NCI-H345 (cell line): ENCODE data around the gene NELL1.
A peak's percentile ranks its signal among the peaks of the same experiment; 100 is the strongest.

ENCODE experiments used
- DNase-seq: peaks from one replicate; lab custom pipeline; 2025; lab: John Stamatoyannopoulos, UW

The NELL1 gene

DNA sequence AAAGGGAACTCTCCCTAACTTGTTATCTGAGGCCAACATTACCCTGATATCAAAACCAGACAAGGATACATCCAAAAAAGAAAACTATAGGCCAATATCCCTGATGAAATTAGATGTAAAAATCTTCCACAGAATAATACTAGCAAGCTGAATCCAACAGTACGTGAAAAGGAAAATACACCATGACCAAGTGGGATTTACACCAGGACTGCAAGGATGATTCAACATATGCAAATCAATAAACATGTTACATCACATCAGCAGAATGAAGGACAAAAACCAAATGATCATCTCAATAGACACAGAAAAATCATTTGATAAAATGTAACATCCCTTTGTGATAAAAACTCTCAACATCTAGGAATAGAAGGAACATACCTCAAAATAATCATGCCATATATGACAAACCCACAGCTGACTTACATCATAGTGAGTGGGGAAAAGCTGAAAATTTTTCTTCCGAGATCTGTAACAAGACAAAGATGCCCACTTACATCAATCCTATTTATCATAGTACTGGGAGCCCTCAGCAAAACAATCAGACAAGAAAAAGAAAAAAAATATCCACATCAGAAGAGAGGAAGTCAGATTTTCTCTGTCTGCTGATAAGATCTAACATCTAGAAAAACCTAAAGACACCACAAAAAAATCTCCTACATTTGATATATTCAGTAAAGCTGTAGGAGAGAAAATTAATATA, 820.2 kb downstream of the NELL1 start:
- no peak for DNase-seq

DNA sequence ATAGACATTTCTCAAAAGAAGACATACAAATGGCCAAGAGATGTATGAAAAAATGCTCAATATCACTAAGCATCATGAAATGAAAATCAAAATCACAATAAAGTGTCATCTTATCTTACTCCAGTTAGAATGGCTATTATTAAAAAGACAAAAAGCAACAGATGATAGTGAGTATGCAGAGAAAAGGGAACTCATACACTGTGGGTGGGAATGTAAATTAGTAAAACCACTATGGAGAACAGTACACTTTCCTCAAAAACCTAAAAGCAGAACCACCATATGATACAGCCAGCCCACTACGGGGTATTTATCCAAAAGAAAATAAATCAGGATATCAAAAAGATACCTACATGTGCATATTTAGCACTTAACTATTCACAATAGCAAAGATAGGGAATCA, 823.5 kb downstream of the NELL1 start:
- no peak for DNase-seq

GRCh38 chr11:21494946-21495345, 825.6 kb downstream of the NELL1 start:
- no peak for DNase-seq

GRCh38 chr11:21495879-21496278, 826.5 kb downstream of the NELL1 start:
- no peak for DNase-seq

- DNase-seq: no peak
These were observed 831.9 kb downstream of the NELL1 start for GRCh38 chr11:21501245-21501644.

DNA sequence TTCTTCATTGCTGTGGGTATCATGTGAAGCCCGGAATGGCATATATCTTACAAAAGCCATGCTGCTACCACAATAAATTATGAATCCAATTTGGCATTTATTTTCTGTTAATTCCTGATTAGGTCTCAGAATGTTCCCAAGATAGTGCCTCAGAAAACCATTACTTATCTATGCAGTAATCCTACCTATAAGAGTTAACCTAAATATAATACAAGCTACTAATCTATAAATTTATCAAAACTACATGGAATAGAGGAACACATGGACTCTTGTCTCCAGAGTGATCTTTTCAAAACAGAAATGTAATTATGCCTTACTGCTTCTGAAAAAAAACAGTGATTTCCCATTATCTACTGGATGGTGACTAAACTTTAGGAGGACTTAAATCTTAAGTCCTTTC, 835.7 kb downstream of the NELL1 start:
- DNase-seq: no peak

DNA sequence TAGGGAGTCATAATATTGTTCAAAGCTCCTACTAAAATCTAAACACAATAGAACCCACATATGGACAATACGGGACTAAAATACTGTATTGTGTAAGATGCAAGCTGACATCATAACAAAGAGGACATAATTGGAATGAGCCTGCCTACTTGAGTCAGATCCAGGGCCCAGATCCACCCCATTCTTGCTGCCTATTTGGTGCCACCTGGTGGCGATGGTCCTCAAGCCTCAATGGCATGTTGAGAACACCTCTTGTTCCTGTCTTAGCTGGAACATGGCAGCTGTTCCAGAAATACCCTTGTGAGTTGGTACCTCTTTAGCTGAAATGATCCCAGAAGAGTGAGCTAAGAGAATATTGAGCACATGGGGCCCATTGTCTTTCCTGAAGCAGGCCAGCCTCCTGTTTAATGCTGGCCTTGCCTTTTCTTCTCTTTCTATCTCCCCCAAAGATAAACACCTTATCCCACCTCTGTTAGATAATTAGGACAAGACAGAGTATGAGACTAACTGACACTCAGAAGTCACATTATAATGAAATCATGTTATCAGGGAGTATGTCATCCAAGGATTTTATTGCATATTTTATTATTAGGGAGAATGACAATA, 842.6 kb downstream of the NELL1 start:
- DNase-seq: peak; percentile 67

- DNase-seq: no peak
These were observed 844.9 kb downstream of the NELL1 start for GRCh38 chr11:21514316-21514715.

DNA sequence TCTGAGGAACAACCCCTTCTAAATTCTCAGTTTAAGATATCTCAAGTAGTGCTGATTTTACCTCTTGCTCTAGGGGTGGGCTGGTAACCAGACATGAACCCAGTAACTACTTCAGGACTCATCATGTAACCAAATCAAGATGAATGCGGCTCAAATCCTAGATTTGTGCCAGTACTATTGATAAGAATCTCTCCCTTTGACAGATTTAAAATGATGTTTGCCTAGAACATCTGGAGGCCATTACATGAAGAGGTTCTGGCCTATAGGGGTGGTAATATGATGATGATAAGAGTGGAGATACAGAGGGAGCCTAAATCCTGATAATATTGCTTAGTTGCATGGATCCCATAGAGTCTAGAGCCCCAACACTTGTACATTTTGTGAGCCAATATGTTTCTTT, 850.9 kb downstream of the NELL1 start:
- no peak for DNase-seq

GRCh38 chr11:21529187-21529586, 859.8 kb downstream of the NELL1 start:
- DNase-seq: no peak

DNA sequence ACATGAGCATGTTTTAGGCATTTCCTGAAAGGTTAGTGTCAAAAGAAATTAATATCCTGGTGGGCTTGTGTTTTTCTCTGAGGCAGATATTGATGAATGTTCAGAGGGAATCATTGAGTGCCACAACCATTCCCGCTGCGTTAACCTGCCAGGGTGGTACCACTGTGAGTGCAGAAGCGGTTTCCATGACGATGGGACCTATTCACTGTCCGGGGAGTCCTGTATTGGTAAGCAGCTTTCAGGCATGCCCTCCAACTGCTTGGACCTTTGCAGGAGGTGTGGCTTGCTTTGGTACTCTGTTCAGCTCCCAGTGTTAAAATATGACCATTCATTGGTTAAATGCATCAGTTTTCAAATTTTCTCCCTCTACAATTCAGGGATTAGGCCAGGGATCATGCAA, 864.9 kb downstream of the NELL1 start:
- no peak for DNase-seq

DNA sequence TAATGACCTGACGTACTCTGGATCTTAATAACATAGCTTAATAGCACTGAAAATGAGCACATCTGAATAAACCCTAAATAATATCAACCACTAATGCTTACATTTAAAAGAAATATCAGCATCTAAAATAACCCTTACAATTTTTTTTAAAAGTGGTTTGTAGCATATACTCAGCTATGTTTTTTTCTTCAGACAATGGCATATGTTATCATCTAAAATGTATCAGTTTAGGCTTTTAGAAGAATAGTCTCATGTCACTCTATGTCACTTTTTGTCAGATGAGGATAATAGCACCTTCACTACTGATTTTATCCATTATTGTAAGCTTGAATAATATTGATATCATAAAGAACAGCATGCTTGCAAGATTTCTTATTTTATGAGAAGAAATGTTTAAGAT, 868.6 kb downstream of the NELL1 start:
- DNase-seq: no peak

- no peak for DNase-seq
These were observed 871.9 kb downstream of the NELL1 start for GRCh38 chr11:21541187-21541751.

DNA sequence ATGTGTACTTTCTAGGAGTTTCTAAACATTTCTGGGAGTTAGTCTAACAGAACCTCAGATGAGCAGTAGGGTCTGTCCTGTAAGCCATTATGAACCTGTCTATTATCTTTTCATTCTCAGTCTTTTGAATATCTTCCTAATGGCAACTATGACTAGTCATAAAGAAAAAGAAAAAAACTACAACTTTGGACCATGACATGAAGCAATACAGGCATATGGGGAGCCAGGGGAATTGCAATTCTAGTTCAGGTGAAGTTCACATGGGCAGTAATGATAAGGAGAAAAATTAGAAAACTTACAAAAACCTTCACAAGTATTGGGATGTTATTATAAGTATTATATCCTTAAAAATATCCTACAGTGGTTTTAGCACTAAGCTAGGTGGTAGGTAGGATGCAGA, 874.5 kb downstream of the NELL1 start:
- DNase-seq: no peak

- DNase-seq: no peak
These were observed 876.3 kb downstream of the NELL1 start for GRCh38 chr11:21545699-21546098.

- DNase-seq: no peak
These were observed 877.3 kb downstream of the NELL1 start for GRCh38 chr11:21546703-21547102.

DNA sequence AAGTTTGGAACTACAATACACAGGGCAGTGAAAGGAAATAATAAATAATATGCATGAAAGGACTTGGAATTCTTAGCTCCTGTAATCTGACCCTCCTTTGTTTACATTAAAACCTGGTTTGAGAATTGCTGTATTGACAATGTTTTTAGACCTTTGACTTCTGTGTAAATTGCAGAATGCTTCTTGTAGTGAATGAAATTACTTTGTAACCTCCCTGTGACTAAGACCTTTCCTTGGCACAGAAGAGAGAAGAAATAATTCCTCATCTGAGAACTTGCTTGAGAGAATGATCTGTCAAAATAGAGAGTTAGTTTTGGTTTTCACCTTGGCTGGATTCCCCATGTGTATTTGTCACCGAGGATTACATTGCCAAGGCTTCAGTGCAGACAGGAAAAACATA, 883.5 kb downstream of the NELL1 start:
- DNase-seq: no peak

GRCh38 chr11:21553795-21554194, 884.4 kb downstream of the NELL1 start:
- no peak for DNase-seq

GRCh38 chr11:21554284-21554683, 884.9 kb downstream of the NELL1 start:
- DNase-seq: no peak

DNA sequence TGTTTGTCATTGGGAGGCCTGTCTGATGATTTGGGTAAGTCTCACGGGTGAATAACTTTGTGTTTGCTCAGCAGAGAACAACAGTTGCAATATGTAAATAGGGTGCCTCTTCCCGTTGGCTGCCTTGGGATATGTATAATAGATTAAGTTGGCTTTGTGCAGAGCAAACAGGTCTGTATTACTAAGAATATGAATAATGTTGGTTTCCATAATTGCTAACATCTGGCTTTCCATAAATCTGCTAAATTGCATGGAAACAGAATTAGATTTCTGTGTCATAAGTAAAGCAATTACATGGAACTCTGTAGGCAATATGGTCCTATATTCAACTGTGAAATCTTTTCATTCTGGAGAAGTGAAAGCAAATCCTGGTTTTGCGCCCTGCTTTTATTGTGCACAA, 887.5 kb downstream of the NELL1 start:
- DNase-seq: peak; percentile 42

- no peak for DNase-seq
These were observed 891.1 kb downstream of the NELL1 start for GRCh38 chr11:21560466-21560975.

DNA sequence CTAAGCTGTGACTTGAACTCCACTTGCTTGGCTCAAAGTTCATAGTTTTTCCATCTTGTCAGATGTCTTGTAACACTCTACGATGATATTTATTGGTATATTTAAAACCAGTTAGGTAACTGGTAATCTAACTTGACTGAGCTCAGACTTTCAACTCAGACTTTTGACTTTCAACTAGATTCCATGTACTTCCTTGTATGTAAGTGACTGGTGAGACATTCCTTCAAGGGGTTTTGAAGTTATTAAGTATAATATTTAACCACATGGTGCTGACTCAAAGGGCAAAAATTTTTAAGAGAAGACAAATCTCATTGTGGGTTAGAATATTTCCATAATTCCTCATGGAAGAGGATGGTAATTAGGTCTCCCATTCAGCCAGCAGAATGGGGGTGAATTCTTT, 892.2 kb downstream of the NELL1 start:
- DNase-seq: no peak

GRCh38 chr11:21564095-21564494, 894.7 kb downstream of the NELL1 start:
- DNase-seq: no peak
